DMS 273 treated with DMSO at 0.1 percent for 48 hours (cell line): Measurements from ENCODE around the gene NXNL2.

ENCODE experiments used
- DNase-seq: peaks from one replicate; lab custom pipeline; 2025; lab: John Stamatoyannopoulos, UW

Gene NXNL2

GRCh38 chr9:88534456-88535225 is at the start of gene NXNL2:
Gene NXNL2, plus strand, starts transcription at chr9:88535178. Its CDS starts 257 bp downstream, at chr9:88535435.
- no peak for DNase-seq

- DNase-seq = no peak
These were observed 46.8 kb upstream of the NXNL2 start for GRCh38 chr9:88488166-88488565.

DNA sequence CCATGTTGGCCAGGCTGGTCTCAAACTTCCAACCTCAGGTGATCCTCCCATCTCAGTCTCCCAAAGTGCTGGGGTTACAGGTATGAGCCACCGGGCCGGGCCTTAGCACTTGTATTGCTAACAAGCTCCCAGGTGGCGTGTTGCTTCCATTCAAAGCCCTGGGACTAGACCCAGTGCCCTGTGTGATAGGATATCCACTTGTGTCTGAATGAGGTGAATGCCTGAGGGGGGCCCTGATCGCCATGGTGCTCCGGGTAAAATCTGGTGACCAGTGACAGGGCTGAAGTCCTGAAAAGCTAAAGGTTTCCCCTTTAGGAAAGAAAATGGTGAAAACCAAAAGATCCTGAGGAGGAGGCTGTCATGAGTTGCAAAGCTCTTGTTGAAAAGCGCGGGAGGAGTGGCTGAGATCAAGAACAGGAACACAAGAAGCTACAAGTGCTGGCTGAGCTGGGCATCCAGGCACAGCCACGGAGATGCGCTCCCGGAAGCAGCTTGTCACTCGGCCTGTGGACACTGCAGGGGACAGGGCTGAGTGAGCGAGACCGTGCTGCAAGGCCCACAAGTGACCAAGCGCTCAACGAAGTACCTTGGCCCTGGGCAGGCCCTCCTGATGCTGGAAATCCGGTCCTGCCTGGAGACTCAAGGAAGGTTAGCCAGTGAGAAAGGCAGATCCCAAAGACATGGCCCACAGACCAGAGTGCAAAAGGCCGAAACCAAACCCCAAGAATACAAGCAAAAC is 39.8 kb upstream of the NXNL2 start:
- DNase-seq = no peak

DNA sequence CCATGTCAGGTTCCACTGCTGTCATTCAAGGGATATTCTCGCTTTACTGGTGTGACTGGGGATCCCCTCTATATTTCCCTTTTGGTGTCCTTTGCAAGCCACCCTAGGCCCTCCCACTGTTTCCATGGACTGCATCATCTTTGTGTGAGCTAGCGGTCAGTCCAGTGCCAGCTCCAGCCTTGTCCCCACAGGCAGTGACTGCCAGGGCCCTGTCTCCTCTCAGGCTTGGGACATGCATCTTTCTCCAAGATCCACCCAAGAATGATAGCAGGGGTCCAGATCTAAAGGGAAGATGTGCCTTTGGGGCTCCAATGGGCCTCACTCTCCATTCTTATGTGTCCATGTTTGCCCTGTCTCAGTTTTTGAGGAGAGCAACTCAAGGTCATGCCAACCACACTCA is 37.8 kb upstream of the NXNL2 start:
- DNase-seq = no peak

DNA sequence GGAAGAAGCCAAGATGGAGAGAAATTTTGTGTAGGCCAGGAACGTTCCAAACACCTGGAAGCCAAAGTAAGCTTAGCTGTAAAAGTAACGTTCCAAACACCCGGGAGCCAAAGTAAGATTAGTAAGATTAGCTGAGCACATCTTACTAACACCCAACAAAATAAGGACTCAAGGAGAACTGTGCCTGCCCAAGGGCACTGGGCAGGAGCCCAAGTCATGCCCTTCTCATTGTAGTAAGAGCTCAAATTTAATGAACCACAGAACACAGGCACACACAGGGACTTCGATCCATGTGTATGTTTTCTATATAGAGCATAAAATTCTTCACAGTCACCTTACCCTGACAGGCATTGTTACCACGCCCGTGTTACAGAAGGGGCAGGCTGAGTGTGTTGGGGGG is 36.1 kb upstream of the NXNL2 start:
- DNase-seq = no peak

DNA sequence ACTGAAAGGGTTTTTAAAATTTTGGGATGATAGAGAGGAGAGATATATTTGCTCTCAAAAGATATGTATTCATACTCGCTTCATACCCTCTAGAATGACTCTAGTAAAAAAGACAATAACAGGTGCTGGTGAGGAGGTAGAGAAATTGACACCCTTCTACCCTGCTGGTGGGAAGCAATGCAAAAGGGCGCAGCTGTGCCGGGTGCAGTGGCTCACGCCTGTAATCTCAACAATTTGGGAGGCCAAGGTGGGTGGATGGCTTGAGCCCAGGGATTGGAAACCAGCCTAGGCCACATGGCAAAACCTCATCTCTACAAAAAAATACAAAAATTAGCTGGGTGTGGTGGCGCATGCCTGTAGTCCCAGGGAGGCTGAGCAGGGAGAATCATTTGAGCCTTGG is 33.9 kb upstream of the NXNL2 start:
- no peak for DNase-seq

DNA sequence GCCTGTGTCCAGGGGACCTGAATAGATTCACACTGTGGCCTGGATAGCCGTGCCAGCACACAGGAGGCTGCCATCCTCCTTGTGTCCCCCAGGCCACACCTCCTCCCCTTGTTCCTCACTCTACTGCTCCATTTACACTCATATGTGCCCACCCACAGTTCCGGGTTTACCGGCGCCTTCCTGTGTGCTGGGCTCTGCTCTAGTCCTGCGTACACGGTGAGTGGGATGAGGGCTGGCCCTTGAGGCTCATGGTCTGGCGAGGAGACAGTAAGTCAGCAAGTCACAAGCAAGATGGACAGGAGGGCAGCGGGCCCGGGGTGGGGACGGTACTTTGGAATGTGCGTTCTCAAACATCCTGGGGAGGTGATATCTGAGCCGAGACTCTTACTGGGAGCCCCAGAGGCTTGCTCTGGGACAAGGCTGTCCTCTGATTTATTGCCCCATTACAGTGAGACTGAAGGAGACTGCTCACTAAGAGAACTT is 32.4 kb upstream of the NXNL2 start:
- DNase-seq = no peak

DNA sequence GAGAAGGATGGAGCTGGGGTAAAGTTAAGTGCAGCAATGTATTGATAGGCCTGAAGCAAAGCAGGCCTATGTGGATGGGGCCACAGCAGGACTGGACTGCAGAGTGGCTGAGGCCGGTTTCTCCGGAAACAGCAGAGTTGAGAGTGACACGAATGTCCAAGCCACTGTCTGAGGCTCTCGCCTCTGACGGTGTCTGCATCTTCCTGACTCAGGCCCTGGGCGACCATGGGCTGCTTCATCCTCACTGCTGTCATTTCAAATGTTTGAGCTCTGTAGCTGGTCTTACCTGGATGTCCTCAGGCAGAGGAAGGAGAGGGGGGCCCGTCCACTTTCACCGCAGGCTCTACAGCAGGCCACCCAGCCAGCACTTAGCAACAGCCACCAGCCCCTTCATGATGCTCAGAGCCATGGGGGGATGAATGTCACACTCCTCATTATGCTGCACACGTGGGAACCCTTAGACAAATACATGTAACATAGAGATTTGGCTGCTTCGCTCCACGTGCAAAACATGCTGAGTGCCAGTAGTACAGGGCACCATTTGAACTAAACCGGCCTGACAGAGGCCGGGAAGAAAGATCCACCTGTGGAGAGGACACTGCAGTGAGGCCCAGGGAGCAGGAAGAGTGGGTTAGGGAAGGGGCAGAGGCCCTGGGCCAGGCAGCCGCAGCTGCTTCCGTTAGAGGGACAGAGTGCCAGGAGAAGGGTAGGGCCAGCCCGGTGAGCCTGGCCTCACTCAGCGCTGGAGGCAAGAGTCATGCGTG is 31.7 kb upstream of the NXNL2 start:
- DNase-seq = no peak

DNA sequence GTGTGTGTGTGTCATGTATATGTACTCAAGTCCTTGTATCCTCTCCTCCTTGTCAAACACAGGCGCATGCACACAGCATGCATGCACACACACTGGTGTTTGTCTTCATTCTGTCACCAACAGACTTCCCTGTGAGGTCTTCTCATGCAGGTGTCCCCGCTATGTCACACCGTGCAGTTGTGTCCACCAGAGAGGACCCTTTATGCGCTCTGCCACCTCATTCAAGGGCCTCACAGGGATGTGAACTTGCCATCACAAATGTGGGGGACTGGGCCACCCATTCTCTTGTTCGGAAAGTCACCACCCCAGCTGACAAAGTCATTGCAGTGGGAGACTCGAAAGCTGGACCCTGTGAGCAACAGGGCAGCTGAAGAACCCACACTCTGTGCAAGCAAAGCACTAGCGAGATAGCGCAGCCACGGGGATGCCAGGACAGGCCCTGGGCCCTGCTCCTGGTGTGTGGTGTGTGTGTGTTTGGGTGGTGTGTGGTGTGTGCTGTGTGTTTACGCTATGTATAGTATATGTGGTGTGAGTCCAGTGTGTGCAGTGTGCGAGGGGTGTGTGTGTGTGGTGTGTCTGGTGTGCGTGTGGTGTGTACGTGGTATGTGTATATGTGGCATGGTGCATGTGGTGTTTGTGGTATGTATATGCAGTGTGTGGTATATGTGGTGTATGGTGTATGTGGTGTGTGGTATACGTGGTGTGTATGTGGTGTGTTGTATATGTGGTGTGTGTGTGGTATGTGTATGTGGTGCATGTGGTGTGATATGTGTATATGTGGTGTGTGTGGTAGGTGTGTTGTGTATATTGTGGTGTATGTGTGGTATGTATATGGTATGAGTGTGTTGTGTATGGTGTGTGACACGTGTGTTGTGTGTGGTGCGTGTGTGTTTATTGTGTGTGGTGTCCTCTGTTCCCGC is 30.9 kb upstream of the NXNL2 start:
- DNase-seq = no peak

- DNase-seq = no peak
These were observed 26.7 kb upstream of the NXNL2 start for GRCh38 chr9:88508326-88508725.

- DNase-seq = no peak
These were observed 23.1 kb upstream of the NXNL2 start for GRCh38 chr9:88511906-88512305.

GRCh38 chr9:88514247-88514646 is 20.7 kb upstream of the NXNL2 start:
- no peak for DNase-seq

DNA sequence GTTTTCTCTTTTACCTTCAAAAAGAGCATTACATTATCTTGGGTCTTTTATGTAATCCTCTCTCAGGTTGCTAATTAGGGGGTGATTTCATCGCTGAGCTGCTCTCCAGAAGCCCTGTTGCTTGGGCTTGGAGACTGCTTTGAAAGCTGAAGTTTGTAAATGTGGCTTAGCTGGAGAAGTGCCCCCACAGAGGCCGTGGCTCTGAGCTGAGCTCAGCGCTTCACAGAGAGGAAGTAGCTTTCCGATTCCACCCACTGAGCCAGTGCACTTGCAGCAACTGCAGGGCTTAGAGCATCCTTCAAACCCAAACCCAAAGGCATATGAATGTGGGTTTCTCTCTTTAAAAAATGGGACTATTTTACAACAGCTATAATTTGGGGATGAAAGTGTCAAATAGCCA is 13.7 kb upstream of the NXNL2 start:
- no peak for DNase-seq

DNA sequence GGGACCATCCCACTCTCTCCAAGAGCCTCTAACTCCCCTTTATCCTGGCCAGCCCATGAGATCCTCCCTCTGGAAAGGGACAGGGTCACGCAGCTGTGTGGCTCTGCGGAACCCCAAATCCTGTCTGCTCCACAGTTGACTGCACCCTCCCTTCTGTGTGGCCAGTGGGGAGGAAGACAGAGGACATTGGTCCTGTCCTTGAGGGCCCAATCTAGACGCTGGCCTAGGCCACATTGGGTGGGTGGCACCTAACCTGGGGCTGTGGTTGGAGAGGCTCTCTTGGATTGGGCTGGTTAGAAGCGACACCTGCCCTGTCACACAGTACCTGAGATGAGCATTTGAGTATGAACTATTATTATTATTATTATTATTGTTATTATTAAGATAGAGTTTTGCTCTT is 12.6 kb upstream of the NXNL2 start:
- no peak for DNase-seq

DNA sequence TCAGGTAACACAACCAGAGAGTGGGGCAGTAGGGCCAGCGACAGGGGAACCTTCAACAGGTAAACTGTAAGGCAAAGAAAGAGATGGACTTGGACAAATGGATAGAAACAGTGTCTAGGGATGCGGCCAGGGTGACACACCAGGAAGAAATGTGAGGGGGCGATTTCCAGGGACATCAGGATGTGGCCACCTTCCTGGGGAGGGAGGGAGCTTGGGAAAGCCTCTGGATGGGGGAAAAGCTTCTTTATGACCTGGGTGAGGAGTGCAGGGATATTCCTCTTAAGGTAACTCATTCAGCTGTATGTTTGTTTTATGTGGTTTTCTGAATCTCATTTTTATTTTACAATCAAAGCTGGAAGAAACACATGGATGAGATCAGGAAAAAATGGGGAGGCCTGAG is 11.9 kb upstream of the NXNL2 start:
- no peak for DNase-seq

DNA sequence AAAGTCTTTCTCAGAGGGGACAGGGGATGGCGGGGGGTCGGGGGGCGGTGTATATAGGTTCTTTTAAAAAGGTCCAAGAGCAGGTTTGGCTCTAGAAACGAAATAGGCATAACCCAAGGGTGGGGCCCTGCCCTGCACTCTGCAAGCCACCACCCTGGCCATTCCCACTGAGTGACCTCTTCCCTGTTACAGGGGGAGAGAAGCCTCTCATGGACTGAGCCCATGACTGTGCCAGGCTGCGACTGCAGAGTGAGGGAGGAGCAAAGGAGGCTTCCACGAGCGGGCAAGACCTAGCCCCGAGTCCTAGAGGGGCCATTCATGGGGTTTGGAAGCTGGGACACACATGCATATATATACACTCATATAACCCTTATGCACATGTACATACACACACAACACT is 10.1 kb upstream of the NXNL2 start:
- no peak for DNase-seq

DNA sequence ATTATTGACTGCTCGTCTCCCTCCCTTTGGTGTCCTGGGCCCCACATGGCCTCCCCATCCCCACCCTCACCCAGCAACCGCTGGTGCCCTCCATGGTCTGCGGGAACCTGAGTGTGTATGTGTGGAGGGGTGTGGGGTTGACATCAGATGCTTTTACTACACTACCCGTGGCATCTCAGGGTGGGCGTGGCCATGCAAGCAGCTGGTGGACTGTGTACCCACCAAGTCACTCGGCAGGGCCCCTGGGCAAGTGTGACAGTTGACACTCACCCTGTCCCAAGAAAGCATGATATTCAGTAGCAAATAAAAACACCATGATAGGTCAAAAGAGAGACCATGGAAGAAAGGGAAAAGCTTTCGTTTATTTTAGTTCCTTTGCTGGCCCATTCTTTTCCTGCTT is 7.4 kb upstream of the NXNL2 start:
- DNase-seq = no peak

DNA sequence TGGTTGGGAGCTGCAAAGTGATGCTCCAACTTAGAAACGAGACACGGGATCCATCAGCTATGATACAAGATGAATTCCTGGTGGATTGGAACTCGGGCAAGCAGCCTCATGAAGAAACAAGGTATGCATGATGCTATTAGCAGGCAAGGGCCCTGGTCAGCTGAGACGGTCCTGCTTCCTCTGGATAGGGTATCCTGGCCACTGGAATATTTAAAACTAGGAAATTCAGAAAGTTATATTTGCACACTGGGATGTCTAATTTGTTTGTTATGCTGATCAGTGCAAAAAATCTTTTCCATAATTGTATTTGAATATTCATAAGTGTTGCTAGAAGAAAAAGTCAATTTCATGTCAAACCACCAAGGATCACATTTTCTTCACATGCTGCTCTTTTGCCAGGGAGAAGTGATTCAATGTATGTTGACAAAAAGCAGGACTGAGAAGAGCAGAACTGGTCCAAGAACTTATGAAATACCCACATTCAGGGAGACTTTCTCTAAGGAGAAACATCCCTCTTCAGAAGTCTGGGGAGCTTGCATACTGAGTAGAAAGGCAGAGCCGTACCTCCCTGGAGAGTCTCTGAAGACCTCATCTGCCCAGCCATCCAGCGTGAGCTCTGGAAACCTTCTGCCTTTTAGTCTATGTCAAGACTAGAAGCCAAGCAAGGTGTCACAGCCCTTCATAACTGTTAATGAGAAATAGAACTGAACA is 6.7 kb upstream of the NXNL2 start:
- DNase-seq = no peak

DNA sequence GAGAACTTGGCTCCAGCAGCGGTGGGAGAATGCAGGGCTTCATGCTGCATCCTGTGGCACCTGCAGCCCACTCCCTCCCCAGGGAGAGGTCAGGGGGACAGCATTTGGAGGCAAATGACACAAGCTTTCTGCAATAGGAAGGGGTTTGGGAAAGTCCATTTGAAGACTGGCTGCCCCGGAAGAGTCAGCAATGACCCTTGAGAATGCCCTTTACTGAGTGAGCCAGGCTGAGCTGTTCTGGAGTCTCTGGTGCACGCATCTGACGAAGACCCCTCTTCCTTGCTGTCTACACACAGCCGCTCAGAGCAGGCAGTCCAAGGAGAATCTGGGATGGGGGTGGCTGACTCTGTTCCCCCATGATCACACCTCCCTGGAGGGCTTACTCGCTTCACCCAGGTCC is 5.5 kb upstream of the NXNL2 start:
- no peak for DNase-seq

- DNase-seq = no peak
These were observed 4.9 kb upstream of the NXNL2 start for GRCh38 chr9:88530051-88530450.
